Glutamatergic neuron (in vitro differentiated cells): ENCODE results near the gene CDK5RAP3. TPM values are rescaled to one million over a fixed set of nuclear protein-coding genes. Genes with fewer than 3 reads are reported as not detected.
A peak's percentile ranks its signal among the peaks of the same experiment; 100 is the strongest.
"Not testable (repeated sequence)": the region's sequence is repeated elsewhere in the genome, so short reads cannot be mapped to it uniquely, and the experiment has no call there.

ENCODE experiments used
- DNase-seq: peaks from one replicate; pipeline ENCODE4 v3.0.0; 2022
- H3K27ac Mint-ChIP-seq: one replicate; pipeline ENCODE4 v1.8.0; 2020; ENCODE audit warnings: mild to moderate bottlenecking, mixed read lengths, inconsistent platforms; ENCODE audit not compliant: unreplicated experiment
- H3K27me3 Mint-ChIP-seq: one replicate; pipeline ENCODE4 v1.8.0; 2020; ENCODE audit warnings: mild to moderate bottlenecking, moderate library complexity, mixed read lengths, inconsistent platforms; ENCODE audit not compliant: unreplicated experiment
- H3K36me3 Mint-ChIP-seq: one replicate; pipeline ENCODE4 v1.8.0; 2020; ENCODE audit warnings: mild to moderate bottlenecking, mixed read lengths, inconsistent platforms; ENCODE audit not compliant: unreplicated experiment
- H3K4me1 Mint-ChIP-seq: one replicate; pipeline ENCODE4 v1.8.0; 2020; ENCODE audit warnings: mild to moderate bottlenecking, low read depth, mixed read lengths, inconsistent platforms; ENCODE audit not compliant: unreplicated experiment
- H3K4me3 Mint-ChIP-seq: one replicate; pipeline ENCODE4 v1.8.0; 2020; ENCODE audit warnings: mild to moderate bottlenecking, mixed read lengths, inconsistent platforms; ENCODE audit not compliant: unreplicated experiment
- H3K9me3 Mint-ChIP-seq: one replicate; pipeline ENCODE4 v1.8.0; 2020; ENCODE audit warnings: mild to moderate bottlenecking, moderate library complexity, mixed read lengths, inconsistent platforms; ENCODE audit not compliant: unreplicated experiment
- CTCF ChIP-seq: fragments of 200-600 bp; sonication (generic); IDR thresholded peaks from one replicate; pipeline ENCODE4 v1.5.0; 2021; ENCODE audit not compliant: partially characterized antibody, unreplicated experiment
- total RNA-seq: library from RNA; stranded (reverse); fragmentation: NEBNext Ultra II Directional; extraction: Animal tissue kit (Norgen Biotek cat#: 25700); gene quantifications from one replicate; pipeline ENCODE4 v1.2.1, GENCODE V29; 2021; ENCODE audit not compliant: unreplicated experiment

CDK5RAP3 gene
- total RNA-seq, 1 donor from 2014 or later: 196 TPM

GRCh38 chr17:47928415-47928814, 42.5 kb upstream of the CDK5RAP3 start:
- Mint-ChIP-seq H3K27me3 (peaks cover 7% of the 10 kb centered on the region), H3K9me3 (peaks cover 1% of the 10 kb centered on the region), H3K27ac (no peak overlapping the region), H3K36me3 (peaks cover 5% of the 10 kb centered on the region), H3K4me1 (peaks cover 13% of the 10 kb centered on the region), H3K4me3 (no peak overlapping the region)
- DNase-seq: no peak
- no peak for TF ChIP-seq CTCF

GRCh38 chr17:47929218-47930000, 41.5 kb upstream of the CDK5RAP3 start:
- Mint-ChIP-seq H3K36me3 (peaks cover 5% of the 10 kb centered on the region), H3K9me3 (peaks cover 1% of the 10 kb centered on the region), H3K27ac (peak overlapping the region; percentile 18), H3K4me3 (no peak overlapping the region), H3K4me1 (peaks cover 13% of the 10 kb centered on the region), H3K27me3 (peaks cover 7% of the 10 kb centered on the region)
- no peak for TF ChIP-seq CTCF
- no peak for DNase-seq

DNA sequence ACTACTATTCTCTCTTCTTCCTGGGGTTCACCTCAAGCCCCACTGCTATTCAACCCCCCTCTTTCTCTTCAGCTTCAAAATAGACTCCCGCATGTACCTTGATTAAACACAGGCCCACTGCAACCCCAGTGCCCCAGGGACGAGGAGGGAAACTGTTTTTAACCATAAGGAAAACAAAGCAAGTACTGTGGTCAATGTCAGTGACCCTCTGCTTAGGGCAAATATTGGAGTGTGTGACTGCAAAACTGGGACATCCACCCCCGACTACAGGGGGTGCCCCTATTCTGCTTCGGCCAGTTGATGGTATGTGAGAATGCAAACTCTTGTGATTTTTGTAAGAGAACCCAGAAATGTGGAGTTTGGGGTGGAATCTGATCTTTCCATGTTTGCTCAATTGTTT, 39.1 kb upstream of the CDK5RAP3 start:
- DNase-seq: no peak
- no peak for TF ChIP-seq CTCF
- H3K9me3 Mint-ChIP-seq: peaks cover 1% of the 10 kb centered on the region
- H3K36me3 Mint-ChIP-seq: no peaks in the 10 kb centered on the region
- peaks cover 15% of the 10 kb centered on the region for H3K4me1 Mint-ChIP-seq
- H3K4me3 Mint-ChIP-seq: no peak overlapping the region
- no peak overlapping the region for H3K27ac Mint-ChIP-seq
- peaks cover 9% of the 10 kb centered on the region for H3K27me3 Mint-ChIP-seq

GRCh38 chr17:47934856-47935255, 36.1 kb upstream of the CDK5RAP3 start:
- TF ChIP-seq CTCF: no peak
- Mint-ChIP-seq H3K27me3 (peaks cover 6% of the 10 kb centered on the region), H3K36me3 (no peaks in the 10 kb centered on the region), H3K4me3 (no peak overlapping the region), H3K4me1 (peaks cover 2% of the 10 kb centered on the region), H3K27ac (no peak overlapping the region), H3K9me3 (peaks cover 1% of the 10 kb centered on the region)
- no peak for DNase-seq

GRCh38 chr17:47935468-47935867, 35.4 kb upstream of the CDK5RAP3 start:
- H3K4me1 Mint-ChIP-seq, H3K27ac Mint-ChIP-seq, DNase-seq, H3K4me3 Mint-ChIP-seq, H3K36me3 Mint-ChIP-seq, H3K9me3 Mint-ChIP-seq, H3K27me3 Mint-ChIP-seq: not testable (repeated sequence)
